ENCODE data around the gene EMCN.
"Not testable (repeated sequence)": the region's sequence is repeated elsewhere in the genome, so short reads cannot be mapped to it uniquely, and the experiment has no call there.

The EMCN gene

GRCh38 chr4:100492129-100492528 is 25.7 kb downstream of the EMCN start:
- no peak for DNase-seq (ENCODE audit: low spot score)

GRCh38 chr4:100489305-100489704 is 28.5 kb downstream of the EMCN start:
- DNase-seq (ENCODE audit: low spot score), result no peak

DNA sequence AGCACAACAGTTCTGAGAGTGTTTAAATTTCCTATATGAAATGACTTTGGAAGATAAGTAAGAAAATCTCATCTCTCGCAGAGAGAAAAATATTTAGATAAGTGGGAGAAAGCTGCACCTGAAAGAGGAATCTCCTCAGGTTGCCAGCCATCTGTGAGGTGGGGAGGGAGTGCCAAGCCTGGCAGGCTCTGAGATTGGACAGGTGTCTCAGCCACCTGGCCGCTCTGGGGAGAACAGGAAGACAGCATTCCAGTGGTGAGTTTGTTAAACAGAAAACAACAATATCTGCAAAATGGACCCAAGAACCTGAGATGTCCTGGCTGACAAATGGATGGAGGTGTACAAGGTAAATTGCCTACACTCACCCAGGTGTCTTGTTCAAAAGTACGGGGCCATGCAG is 31.3 kb downstream of the EMCN start:
- DNase-seq (ENCODE audit: low spot score), result no peak

DNA sequence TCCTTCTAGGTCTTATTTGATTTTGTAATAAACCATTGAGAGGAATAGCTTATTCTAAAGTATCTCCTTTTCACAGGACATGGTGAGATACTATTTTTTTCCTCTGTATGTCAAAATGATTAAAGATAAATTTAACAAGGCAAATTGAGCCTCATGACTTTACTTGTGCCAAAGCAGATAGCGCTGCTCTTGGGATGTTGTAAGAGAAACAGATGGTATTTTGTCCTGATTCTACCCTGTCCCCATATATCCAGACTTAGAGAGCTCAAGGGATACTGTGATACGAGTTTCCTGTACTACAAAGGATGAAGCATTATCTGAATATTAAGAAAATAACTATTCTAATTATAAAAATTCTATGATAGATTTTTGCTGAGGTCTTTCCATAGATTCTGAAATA is 34.0 kb downstream of the EMCN start:
- no peak for DNase-seq (ENCODE audit: low spot score)

- DNase-seq (ENCODE audit: low spot score), result no peak
These were observed 37.9 kb downstream of the EMCN start for GRCh38 chr4:100479971-100480370.

DNA sequence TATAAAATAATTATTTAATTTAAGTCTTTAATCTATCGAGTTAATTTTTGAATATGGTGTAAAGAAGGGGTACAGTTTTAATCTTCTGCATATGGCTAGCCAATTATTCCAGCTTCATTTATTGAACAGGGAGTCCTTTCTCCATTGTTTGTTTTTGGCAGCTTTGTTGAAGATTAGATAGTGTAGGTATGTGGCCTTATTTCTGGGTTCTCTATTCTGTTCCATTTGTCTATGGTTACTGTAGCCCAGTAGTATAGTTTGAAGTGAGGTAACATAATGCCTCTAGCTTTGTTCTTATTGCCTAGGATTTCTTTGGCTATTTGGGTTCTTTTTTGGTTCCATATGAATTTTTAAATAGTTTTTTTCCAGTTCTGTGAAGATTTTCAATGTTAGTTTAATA is 48.3 kb downstream of the EMCN start:
- no peak for DNase-seq (ENCODE audit: low spot score)

GRCh38 chr4:100466501-100466900 is 51.3 kb downstream of the EMCN start:
- no peak for DNase-seq (ENCODE audit: low spot score)

DNA sequence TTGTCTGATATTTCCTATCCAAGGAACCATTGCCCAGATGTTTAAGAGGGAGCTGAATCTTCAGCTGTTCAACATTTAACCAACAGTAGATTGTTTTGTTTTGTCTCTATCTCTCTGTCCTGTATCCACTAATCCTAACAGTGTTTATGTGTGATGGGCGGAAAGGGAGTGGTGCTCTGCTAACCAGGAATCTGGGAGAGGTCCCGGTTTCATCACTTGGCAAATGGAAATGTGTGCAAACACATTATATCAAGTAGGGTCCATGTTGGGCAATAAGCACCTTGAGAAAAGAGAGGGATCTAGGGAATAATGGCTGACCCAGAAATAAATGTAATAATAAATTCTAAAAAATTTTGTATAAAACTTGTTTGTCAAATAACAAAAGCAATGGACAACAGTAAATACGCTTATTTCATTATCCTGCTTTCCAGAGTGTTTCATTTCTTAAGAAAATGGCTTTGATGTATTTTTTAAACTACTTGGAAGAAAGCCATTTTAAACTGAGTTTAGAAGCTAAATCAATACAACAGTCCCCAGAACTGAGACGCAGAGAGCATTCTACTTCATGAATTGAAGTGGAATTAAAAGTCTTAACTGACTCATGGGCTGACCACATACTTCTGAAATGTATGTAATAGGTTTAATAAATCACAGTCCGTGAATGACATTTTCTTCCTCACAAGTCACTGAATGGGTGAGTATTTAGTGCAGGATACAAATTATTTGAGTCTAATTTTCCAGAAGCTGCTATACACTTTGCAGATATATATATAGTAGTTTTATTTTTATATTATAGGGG is 55.8 kb downstream of the EMCN start:
- DNase-seq (ENCODE audit: low spot score), result no peak

DNA sequence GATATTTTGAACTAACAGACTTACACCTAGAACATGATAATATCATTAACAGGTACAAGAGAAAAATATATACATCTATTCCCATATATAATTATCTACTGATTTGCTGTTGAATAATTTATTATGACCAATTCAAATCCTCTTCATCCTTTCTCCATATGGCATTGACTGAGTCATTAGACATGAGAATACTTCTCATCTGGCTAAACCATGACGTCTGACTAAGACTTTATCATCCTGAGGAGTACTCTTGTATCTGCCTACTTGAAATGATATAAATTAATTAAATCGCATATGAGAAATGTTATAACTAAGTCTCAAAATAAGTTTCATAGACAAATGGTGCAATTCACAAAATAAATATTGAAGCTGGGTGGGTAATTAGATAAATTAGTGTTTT is 67.4 kb downstream of the EMCN start:
- no peak for DNase-seq (ENCODE audit: low spot score)

DNA sequence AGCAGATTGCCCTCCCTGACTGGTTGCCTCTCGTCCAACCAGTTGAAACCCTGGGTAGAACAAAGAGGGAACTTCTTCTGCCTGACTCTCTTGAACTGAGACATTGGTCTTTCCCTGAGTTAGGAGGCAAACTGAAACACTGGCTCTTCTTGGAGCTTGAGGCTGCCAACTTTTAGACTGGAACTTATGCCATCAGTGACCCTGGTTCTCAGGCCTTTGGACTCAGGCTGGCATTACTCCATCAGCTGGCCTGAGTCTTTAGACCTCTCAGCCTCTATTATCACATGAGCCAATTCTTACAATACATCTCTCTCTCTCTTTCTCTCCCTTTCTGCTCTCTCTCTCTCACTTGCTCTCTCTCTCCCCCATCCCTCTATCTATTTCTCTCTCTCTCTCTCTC is 86.4 kb downstream of the EMCN start:
- DNase-seq (ENCODE audit: low spot score), result no peak

- no peak for DNase-seq (ENCODE audit: low spot score)
These were observed 87.4 kb downstream of the EMCN start for GRCh38 chr4:100430451-100430850.

DNA sequence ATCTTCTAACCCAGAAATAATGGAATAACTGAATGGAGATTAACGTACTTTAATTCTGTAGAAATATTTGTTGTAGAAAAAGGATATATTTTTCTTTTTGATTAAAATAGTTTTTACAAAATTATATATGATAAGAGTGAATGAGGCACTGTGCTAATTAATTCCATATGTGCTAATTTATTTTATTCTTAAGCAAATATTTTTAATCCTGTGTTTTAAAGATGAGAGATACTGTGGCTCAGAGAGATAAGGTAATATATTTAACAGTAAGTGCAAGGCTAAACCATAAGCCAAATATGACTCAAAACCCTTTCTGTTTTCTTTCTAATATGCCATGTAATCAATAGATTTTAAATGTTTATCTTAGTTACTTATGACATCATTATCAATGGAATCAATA is 88.2 kb downstream of the EMCN start:
- no peak for DNase-seq (ENCODE audit: low spot score)

DNA sequence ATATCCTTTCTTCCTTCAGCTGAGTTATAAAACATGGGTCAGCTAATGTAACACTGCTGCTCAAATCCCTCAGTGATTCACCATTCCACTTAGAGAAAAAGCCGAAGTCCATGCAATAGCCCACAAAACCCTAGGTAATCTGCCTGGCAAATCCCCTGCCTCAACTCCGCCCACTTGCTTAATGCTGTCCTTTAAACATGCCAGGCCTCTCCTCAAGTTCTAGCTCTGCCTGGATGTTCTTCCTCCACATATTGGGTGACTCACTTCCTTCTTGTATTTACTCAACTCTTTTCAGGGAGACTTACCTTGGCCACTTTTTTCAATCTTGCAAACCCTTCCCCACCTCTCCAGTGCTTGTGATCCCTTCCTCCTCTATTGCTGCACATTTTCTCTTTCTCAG is 89.8 kb downstream of the EMCN start:
- no peak for DNase-seq (ENCODE audit: low spot score)

- DNase-seq (ENCODE audit: low spot score), result no peak
These were observed 93.4 kb downstream of the EMCN start for GRCh38 chr4:100424376-100424775.

DNA sequence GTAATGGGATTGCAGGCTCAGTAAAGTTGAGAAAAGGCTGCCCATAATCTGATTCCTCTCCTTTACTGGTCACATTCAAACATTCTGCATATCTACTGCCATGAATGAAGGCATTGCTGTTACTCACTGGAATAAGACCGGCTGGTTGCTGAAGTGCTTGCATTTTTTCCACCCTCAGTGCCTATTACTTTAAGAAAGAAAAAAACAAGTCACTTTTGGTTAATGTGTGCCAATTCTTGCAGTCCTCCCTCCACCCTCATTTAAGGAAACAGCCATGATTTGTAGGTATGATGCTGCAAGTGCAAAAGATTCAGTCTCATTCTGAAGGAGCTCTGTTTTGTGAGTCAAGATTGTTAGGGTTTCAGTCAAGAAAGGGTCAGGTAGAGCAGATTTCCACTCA is 94.9 kb downstream of the EMCN start:
- no peak for DNase-seq (ENCODE audit: low spot score)

- no peak for DNase-seq (ENCODE audit: low spot score)
These were observed 96.4 kb downstream of the EMCN start for GRCh38 chr4:100421361-100421978.

DNA sequence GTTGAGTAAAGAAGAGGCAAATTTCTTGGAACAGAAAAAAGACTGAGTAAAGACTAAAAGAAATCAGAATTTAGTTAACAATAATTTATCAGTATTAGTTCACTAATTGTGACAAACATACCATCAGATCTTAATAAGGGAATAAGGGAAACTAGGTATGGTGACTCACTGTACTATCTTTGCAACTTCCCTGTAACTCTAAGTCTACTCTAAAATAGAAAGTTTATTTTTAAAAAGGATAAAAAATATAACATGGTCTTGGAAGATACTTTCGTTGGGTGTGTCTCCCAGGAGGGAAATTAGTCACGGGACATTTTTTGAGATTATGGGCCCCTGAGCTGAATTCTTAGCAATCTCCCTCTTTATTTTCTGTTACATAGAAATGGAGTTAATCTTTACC is 97.3 kb downstream of the EMCN start:
- DNase-seq (ENCODE audit: low spot score), result no peak

DNA sequence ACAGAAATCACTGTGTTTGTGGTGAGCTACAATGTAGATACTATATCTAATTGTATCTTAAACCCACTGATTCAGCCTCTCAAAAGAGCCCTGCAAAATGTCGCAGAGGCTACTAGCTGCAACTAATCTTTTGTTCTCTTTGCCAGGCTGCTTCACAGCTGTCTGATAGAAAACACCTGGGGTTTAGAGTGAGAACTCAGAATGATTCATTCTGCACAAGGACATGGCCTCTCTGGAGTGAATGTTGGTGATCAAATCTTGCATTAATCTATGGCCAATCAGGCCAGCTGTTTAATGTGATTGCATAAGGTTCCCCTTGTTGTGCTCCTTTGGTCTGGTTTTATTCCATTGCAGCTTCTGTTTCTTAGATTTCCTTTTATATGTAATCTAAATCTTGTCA is 100.3 kb downstream of the EMCN start:
- DNase-seq (ENCODE audit: low spot score), result no peak

DNA sequence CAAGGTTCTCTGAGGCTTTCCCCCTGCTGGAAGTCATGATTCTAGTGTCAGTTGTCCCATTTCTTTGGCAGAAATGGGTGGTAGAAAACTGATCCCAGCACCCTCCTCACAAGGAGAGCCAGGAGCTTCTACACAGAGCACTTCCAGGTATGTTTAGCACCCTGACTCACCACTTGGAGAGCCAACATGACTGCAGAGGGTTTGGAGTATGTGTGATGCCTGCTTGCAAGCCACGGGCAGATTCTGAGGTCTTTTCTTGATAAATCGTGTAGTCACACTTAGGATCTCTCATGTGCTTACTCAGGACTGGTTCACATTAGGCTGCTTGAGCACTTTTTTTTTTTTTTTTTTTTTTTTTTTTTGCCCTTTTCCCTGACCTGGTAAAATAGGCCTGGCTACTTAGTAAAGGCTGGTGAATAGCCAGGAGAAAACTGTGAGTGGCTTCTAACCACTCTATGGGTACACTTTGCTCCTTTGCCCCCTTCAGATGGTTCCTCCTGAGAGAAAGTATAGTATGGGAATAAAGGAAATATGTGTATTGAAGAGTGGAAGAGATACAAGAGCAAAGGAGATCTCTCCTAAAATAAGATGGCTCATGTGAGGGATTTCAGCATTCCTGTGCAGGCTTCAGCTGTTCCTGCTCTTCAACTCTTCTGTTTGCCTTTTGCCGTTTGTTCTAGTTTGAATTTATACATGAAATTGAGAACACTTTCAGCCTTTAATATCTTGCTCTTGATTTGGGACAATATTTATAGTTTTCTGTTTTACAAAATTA is 103.6 kb downstream of the EMCN start:
- no peak for DNase-seq (ENCODE audit: low spot score)

- no peak for DNase-seq (ENCODE audit: low spot score)
These were observed 126.0 kb downstream of the EMCN start for GRCh38 chr4:100391863-100392262.

DNA sequence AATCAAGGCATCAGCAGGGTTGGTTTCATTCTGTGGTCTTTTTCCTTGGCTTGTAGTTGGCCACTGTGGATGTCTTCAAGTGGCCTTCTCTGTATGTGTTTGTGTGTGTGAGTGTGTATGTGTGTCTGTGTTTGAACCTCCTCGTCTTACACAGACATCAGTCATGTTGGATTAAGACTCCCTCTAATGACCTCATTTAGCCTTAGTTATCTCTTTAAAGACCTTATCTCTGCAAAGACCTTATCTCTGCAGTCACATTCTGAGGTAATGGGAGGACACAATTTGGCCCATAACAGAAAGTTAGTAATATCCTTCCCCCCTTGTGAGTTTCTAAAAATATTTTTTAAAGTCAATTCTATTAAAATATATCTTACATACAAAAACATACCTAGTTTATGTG is 126.7 kb downstream of the EMCN start:
- DNase-seq (ENCODE audit: low spot score), result no peak

GRCh38 chr4:100386270-100386669 is 131.6 kb downstream of the EMCN start:
- no peak for DNase-seq (ENCODE audit: low spot score)

DNA sequence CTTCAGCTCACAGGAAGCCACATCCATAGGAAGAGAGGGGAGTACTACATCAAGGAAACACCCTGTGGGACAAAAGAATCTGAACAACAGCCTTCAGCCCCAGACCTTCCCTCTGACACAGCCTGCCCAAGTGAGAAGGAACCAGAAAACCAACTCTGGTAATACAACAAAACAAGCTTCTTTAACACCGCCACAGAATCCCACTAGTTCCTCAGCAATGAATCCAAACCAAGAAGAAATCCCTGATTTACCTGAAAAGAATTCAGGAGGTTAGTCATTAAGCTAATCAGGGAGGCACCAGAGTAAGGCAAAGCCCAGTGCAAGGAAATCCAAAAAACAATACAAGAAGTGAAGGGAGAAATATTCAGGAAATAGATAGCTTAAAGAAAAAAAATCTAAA is 137.4 kb downstream of the EMCN start:
- DNase-seq (ENCODE audit: low spot score), result not testable (repeated sequence)

Measured in HuH-7 (cell line).